GM18858 (cell line): ENCODE results near the gene OR4E2.
"Not testable (repeated sequence)": the region's sequence is repeated elsewhere in the genome, so short reads cannot be mapped to it uniquely, and the experiment has no call there.

Experiments used
- ATAC-seq: cut with Tn5 transposase; IDR thresholded peaks from one replicate; pipeline ENCODE4 v1.9.1; 2021; ENCODE audit not compliant: unreplicated experiment

OR4E2 gene

DNA sequence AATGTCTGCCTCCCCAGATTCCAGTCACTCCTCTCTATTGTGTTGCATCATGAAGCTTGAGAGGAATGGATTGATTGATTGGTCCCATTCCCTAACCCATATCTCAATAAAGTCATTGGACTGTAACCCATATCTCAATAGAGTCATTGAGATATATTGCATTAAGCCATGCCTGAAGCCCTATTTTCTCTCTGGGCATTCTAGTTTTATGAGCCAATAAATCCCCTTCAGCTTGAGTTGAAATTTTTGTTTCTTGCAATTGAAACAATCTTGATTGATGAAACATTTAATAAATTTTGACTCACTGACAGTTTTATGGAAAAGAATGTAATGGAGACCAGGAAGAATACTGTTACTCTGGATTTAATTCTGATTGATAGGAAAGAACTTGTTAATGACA lies 40.8 kb downstream of the OR4E2 start:
- ATAC-seq: no peak

DNA sequence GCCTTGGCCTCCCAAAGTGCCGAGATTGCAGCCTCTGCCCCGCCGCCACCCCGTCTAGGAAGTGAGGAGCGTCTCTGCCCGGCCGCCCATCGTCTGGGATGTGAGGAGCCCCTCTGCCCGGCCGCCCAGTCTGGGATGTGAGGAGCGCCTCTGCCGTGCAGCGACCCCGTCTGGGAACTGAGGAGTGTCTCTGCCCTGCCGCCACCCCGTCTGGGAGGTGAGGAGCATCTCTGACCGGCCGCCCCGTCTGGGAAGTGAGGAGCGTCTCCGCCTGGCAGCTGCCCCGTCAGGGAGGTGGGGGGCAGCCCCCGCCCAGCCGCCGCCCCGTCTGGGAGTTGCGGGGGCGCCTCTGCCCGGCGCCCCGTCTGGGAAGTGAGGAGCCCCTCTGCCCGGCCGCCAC lies 44.0 kb downstream of the OR4E2 start:
- ATAC-seq: not testable (repeated sequence)

DNA sequence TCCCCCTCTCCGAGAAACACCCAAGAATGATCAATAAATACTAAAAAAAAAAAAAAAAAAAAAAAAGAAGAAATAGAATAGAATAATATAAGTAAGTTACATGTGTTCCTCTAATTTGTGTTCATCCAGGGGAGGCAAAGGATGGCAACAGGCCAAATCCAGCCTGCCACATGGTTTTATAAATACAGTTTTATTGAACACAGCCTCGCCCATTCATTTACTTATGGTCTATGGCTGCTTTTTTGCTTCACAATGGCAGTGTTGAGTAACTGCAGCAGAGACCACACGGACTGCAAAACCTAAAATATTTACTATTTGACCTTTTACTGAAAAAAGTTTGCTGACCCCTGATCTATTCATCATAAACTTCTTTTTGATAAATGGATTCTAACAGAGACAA lies 44.9 kb downstream of the OR4E2 start:
- ATAC-seq: not testable (repeated sequence)

DNA sequence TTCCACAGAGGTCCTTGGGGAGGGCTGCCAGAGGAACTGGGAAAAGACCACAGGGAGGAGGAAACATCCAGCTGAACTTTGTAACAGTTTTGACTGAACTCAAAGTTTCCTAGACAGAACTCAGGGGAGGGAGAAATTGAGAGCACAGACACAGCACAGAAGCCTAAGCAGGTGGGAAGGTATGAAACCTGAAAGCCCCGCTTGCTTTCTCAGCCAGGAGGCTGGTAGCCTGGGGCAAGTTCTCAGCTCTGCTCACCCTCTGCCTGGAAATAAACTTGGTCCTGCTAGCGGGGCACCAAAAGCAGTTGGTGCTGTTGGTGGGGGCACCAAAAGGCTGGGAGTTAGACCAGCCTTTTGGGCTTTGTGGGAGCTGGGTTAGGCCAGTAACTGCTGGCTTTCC lies 45.9 kb downstream of the OR4E2 start:
- no peak for ATAC-seq

DNA sequence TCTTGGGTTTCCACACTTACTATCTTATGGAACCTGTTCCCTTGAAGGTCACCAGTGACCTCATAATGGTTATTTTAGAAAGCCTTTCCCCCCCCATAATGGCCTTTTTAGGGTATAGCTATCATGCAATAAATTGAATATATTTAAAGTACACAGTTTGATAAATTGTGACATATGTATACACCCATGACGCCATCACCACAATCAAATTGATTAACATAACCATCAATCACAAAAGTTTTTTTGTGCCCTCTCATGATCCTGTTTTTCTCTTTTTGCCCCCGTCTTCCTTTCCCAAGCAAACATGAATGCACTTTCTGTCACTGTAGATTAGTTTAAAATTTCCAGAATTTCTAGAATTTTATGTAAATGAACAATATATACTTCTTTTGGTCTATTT lies 48.7 kb downstream of the OR4E2 start:
- no peak for ATAC-seq

DNA sequence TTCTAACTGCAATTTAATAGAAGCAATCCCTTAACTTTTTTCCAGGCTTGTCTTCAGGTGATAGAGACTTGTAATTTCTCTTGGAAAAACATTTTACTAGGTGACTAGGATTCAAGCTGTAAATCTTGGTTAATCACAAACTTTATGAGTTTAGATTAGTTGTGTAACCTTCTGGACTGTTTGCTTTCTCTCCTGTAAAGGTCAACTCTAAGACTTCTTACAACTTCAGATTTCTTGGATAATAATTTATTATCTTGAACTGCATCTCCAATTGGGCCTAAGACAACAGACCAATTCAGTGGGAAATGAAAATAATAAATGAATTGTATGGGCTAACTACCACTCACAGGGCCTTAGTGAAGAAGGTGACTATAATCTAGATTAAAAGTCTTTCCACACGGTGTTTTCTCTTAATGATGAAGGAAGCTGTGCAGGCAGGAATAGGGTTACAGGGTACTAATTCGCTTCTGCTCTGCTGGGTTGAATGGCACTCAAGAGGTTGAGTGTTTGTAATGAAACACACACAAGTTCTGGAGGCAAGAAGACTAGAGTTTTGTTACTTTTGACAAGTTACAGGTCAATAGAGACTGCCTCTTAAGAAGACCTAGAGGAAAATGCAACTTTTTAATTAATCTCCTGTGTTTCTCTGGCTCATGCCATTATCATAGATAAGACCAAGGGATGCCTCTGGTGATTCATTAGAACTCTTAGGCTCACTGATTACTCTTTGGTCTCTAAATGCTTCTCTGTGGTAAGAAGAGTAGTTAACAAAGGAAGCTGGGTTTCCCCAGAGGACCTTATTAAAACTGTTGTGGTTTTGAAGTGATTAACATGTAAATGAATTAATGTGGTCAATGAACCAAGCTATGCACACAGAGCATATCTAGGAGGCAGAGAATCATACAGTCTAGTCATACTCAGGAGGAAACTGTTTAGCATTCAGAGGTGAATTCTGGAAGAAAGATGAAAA lies 50.0 kb downstream of the OR4E2 start:
- no peak for ATAC-seq

DNA sequence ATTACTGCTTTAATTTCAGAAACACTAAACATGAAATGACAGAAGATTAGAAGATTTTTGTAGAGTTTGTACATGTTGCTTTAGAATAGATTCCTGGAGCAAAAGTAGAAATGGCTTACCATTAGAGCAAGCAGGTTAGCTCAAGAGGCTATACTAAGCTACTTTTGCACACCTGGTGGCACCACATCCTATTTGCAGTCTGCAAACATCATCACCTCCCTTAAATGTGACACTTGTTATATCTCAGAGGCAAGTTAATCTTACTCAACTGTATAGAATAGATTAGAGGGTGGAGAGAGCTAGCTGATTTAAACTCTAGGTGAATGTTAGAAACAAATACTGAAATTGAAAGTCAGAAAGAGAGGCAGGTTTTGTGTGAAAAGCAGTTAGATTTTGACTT lies 50.7 kb downstream of the OR4E2 start:
- no peak for ATAC-seq

DNA sequence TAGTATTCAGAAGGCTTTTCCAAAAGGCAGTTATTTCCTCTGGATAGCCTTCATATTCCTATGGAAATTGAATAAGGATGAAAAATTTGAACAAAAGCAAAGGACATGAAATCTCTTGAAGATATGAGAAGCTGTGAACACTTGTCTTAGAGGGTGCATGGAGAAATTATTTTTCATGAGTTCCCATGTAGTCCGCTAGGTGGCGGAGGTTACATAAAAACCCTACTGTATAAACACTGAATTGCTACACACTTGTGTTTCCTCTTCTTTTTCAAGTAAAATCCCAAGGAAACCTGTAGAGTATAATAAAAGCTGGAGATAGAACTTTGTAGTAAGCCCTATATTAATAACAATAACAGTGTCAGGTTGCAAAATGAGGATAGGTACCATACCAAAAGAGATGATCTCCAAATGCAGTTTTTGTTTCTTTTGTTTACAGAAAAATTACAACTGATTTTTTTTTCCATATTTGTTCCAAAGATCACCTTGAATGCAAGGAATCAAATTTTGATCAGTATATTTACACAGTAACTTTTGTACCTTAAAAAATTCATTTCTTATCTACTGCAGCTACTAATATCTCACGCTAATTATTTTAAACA lies 57.8 kb downstream of the OR4E2 start:
- ATAC-seq: peak; percentile 62

DNA sequence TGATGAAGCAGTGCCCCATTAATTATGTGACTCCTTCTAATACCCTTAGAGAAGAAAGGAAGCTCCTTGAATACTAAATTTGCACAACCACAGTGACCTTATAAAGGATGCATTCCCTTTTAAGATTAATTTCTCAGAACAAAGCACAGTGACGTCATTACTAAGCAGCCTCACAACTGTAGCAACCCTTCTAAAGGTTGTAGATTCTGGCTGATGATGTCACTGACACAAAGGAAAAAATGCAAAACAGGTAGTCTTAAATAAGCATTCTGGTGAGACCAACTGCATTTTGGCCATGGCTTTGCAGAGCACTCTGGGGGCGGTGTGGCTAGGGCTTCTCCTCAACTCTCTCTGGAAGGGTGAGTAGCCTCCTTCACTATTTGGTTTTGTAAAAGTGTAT lies 58.4 kb downstream of the OR4E2 start:
- no peak for ATAC-seq

DNA sequence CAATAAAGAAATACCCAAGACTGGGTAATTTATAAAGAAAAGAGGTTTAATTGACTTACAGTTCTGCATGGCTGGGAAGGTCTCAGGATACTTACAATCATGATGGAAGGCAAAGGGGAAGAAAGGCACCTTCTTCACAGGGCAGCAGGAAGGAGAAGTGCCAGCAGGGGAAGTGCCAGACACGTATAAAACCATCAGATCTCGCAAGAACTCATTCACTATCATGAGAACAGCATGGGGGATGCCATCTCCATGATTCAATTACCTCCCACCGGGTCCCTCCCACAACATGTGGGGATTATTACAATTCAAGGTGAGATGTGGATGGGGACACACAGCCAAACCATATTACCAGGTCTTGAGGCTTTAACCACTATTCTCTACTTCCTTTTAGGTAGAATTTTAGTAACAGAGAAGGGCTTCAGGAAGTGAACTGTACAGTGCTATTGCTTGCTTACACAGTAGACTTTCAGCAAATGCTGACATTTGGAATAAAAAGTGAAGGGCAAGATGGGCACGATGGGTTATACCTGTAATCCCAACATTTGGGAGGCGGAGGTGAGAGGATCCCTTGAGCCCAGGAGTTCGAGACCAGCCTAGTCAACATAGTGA lies 60.8 kb downstream of the OR4E2 start:
- ATAC-seq: no peak
